ENCODE measurements around the gene PTPRR. TPM values are rescaled to one million over a fixed set of nuclear protein-coding genes. Genes with fewer than 3 reads are reported as not detected.

The PTPRR gene
- total and polyA plus RNA-seq, 2 of the 13 experiments (the other 11 are each of a cell fraction or from before 2014, with no cell fraction given), result not detected

- TF ChIP-seq KIAA2018 (CRISPR knock-in tag; IDR thresholded peaks at IDR 0.05; ENCODE audit: borderline replicate concordance) (no peak), NRL (CRISPR knock-in tag; IDR thresholded peaks at IDR 0.05; ENCODE audit: borderline replicate concordance) (no peak)
These were observed 271.7 kb downstream of the PTPRR start (continued) for GRCh38 chr12:70648831-70649230.

- peaks cover 10% of the 10 kb centered on the region; the same call in 1 of the 2 replicates for H3K4me1 ChIP-seq (ENCODE audit: insufficient read depth, low read length)
- TF ChIP-seq RBAK (CRISPR knock-in tag; IDR thresholded peaks at IDR 0.05) (no peak), ZNF737 (CRISPR knock-in tag; IDR thresholded peaks at IDR 0.05; ENCODE audit: borderline replicate concordance) (no peak), ZC3H13 (CRISPR knock-in tag; IDR thresholded peaks at IDR 0.05) (no peak), ZNF775 (CRISPR knock-in tag; IDR thresholded peaks at IDR 0.05; ENCODE audit: borderline replicate concordance) (no peak), JUND (CRISPR knock-in tag; IDR thresholded peaks at IDR 0.05) (no peak), BRCA1 (CRISPR knock-in tag; IDR thresholded peaks at IDR 0.05) (no peak), BCLAF1 (IDR thresholded peaks at IDR 0.05) (no peak), SKIL (CRISPR knock-in tag; IDR thresholded peaks at IDR 0.05; ENCODE audit: borderline replicate concordance) (no peak)
These were observed 272.3 kb downstream of the PTPRR start for GRCh38 chr12:70648191-70648590.

More at GRCh38 chr12:70648191-70648590, 272.3 kb downstream of the PTPRR start:
- Histone ChIP-seq H3K9me3 (ENCODE audit: low read length) (no peaks in the 10 kb centered on the region), H3K9ac (ENCODE audit: insufficient read depth, low read depth, low read length) (no peak overlapping the region), H3K4me3 (replicated peaks in 1 of 3; ENCODE audit: insufficient read depth in 1 of 3, low read depth in 2 of 3, low read length in 3 of 3) (no peak overlapping the region), H3K4me2 (ENCODE audit: low read depth, low read length) (no peak overlapping the region), H3K27me3 (ENCODE audit: control insufficient read depth in 1 of 2, insufficient read depth in 2 of 2, low read length in 2 of 2) (no peaks in the 10 kb centered on the region; a peak in 1 of 5 replicates), H4K20me1 (ENCODE audit: insufficient read depth, low read length) (no peaks in the 10 kb centered on the region), H3K27ac (ENCODE audit: extremely low read length, insufficient read depth, low read length) (no peak overlapping the region), H3K79me2 (ENCODE audit: insufficient read depth, low read length) (no peaks in the 10 kb centered on the region), H2AFZ (ENCODE audit: low read length) (no peak overlapping the region), H3K36me3 (replicated peaks in 1 of 2; ENCODE audit: control insufficient read depth in 1 of 2, insufficient read depth in 2 of 2, low read length in 2 of 2) (no peaks in the 10 kb centered on the region)
- intact Hi-C loops (cut with micrococcal nuclease; ENCODE audit: unreplicated experiment) (no loop called here), in situ Hi-C loops (cut with HindIII; ENCODE audit: extremely low pct_ligation_motif_present, low pct_unique_long_range_greater_than_20kb) (no loop called here)
- no TSS peak for BruUV-seq (replicated peaks)
- DNase-seq (ENCODE audit: low spot score) (no peak), ATAC-seq (no peak), FAIRE-seq (no peak)
- CTCF ChIA-PET (ENCODE audit: low intra/inter-chr PET ratio, low total read pairs), result no interaction called here
- POLR2A ChIA-PET, result no interaction called here
- WGBS (ENCODE audit: low lambda C conversion rate), result 4% methylated on average over 2 of the region's 2 CpGs

Data from HepG2 (cell line).